Tibial nerve (tissue), 4 donors: ENCODE measurements around the gene BIK. TPM values are rescaled to one million over a fixed set of nuclear protein-coding genes. Genes with fewer than 3 reads are reported as not detected.
A peak's percentile ranks its signal among the peaks of the same experiment; 100 is the strongest.

Experiments
- DNase-seq, 2 donors: peaks; one replicate each; pipeline ENCODE4 v3.0.0-alpha.2; 2019; ENCODE audit warnings: low spot score in 2 of 2
- H3K27ac ChIP-seq, 4 donors: fragments of 200-600 bp; sonication (generic) in 3 of 4; one replicate each; pipeline ENCODE4 v1.5.1; 2017 to 2019; ENCODE audit warnings: mild to moderate bottlenecking in 1 of 4
- H3K27me3 ChIP-seq, 2 donors: fragments of 200-600 bp; sonication (generic) in 1 of 2; one replicate each; pipeline versions ENCODE4 v1.5.1 to v1.6.0; 2017 to 2019
- H3K36me3 ChIP-seq, 3 donors: fragments of 200-600 bp; sonication (generic); one replicate each; pipeline ENCODE4 v1.5.1; 2018 to 2019
- H3K4me1 ChIP-seq, 4 donors: fragments of 200-600 bp; sonication (generic) in 3 of 4; one replicate each; pipeline ENCODE4 v1.5.1; 2017 to 2019
- H3K4me3 ChIP-seq, 4 donors: fragments of 200-600 bp; sonication (generic) in 3 of 4; one replicate each; pipeline ENCODE4 v1.5.1; 2017 to 2019; ENCODE audit warnings: mild to moderate bottlenecking in 1 of 4, moderate library complexity in 1 of 4
- H3K9me3 ChIP-seq, 4 donors: fragments of 200-600 bp; sonication (generic) in 3 of 4; one replicate each; pipeline ENCODE4 v1.5.1; 2017 to 2019
- CTCF ChIP-seq, 5 experiments: fragments of 200-600 bp in 3 of 5; fragments of 450-650 bp in 2 of 5; sonication (generic) in 3 of 5; IDR thresholded peaks; one replicate each; pipeline ENCODE4 v1.5.1; 2016 to 2019; ENCODE audit warnings: antibody characterized with exemption in 5 of 5, mild to moderate bottlenecking in 3 of 5, moderate library complexity in 2 of 5
- EP300 ChIP-seq, 2 donors: sonication (generic); formaldehyde crosslinking; IDR thresholded peaks; one replicate each; pipeline ENCODE4 v1.6.1; 2017; ENCODE audit warnings: antibody characterized with exemption in 2 of 2, mild to moderate bottlenecking in 1 of 2
- POLR2A ChIP-seq, 2 donors: fragments of 450-650 bp; IDR thresholded peaks; one replicate each; pipeline ENCODE4 v1.6.1; 2017; ENCODE audit warnings: antibody characterized with exemption in 2 of 2, mild to moderate bottlenecking in 2 of 2, moderate library complexity in 2 of 2
- WGBS, 2 donors: methylation state at CpG; one replicate each; pipeline ENCODE4 v1.1.5; 2018; 5-methylcytosine and 5-hydroxymethylcytosine counted together
- total RNA-seq, 4 donors: library from RNA; depleted of rRNA; stranded (reverse); fragments of >200 nt; gene quantifications; one replicate each; pipeline ENCODE4 v1.1.0, GENCODE V29; 2016

Gene BIK
- total RNA-seq, result not detected

GRCh38 chr22:43110444-43110926 is at the start of gene BIK:
BIK (plus strand) TSS chr22:43110750; CDS start chr22:43124023, 13,273 bp downstream.
- TF ChIP-seq CTCF (IDR thresholded peaks at IDR 0.05) (peak in 1 of 5 experiments; percentile 11), EP300 (IDR thresholded peaks at IDR 0.05) (no peak)
- peak within 1 kb of the TSS; percentile 35 to 62 (median 49) for H3K4me3 ChIP-seq
- no peaks in the 10 kb centered on the region for H3K9me3 ChIP-seq
- WGBS, 2 donors, result 0 to 2% methylated on average over 9 to 10 of the region's 49 CpGs
- peak in 1 of 2 donors; percentile 17 for DNase-seq
- H3K4me1 ChIP-seq, result peaks cover 0 to 22% (median 19%) of the 10 kb centered on the region in 4 donors
- H3K36me3 ChIP-seq, result no peaks in the 10 kb centered on the region
- H3K27me3 ChIP-seq, result peaks cover 0 to 66% of the 10 kb centered on the region in 2 donors
- peak within 1 kb of the TSS in 1 of 4 donors; percentile 46 for H3K27ac ChIP-seq

GRCh38 chr22:43066134-43066533 is 44.4 kb upstream of the BIK start:
- peaks cover 0 to 89% (median 0%) of the 10 kb centered on the region in 3 donors for H3K36me3 ChIP-seq
- H3K27me3 ChIP-seq, result no peaks in the 10 kb centered on the region
- H3K9me3 ChIP-seq, result no peaks in the 10 kb centered on the region
- no peak overlapping the region for H3K27ac ChIP-seq
- no peaks in the 10 kb centered on the region for H3K4me1 ChIP-seq
- DNase-seq, result no peak
- TF ChIP-seq EP300 (IDR thresholded peaks at IDR 0.05) (no peak), CTCF (IDR thresholded peaks at IDR 0.05) (no peak), POLR2A (IDR thresholded peaks at IDR 0.05) (no peak)
- no peak overlapping the region for H3K4me3 ChIP-seq
- 85% methylated on average over 7 of the region's 7 CpGs for WGBS, 2 donors

GRCh38 chr22:43066844-43067385 is 43.6 kb upstream of the BIK start:
- TF ChIP-seq CTCF (IDR thresholded peaks at IDR 0.05) (no peak), EP300 (IDR thresholded peaks at IDR 0.05) (no peak), POLR2A (IDR thresholded peaks at IDR 0.05) (no peak)
- no peaks in the 10 kb centered on the region for H3K4me1 ChIP-seq
- H3K4me3 ChIP-seq, result no peak overlapping the region
- DNase-seq, result no peak
- WGBS, 2 donors, result 78 to 79% methylated on average over 11 of the region's 11 CpGs
- no peaks in the 10 kb centered on the region for H3K9me3 ChIP-seq
- no peak overlapping the region for H3K27ac ChIP-seq
- peaks cover 0 to 89% (median 0%) of the 10 kb centered on the region in 3 donors for H3K36me3 ChIP-seq
- no peaks in the 10 kb centered on the region for H3K27me3 ChIP-seq

- no peak for DNase-seq
- Histone ChIP-seq H3K27ac (no peak overlapping the region), H3K9me3 (no peaks in the 10 kb centered on the region), H3K36me3 (peaks cover 0 to 43% (median 0%) of the 10 kb centered on the region in 3 donors), H3K27me3 (no peaks in the 10 kb centered on the region), H3K4me3 (no peak overlapping the region), H3K4me1 (no peaks in the 10 kb centered on the region)
- 78 to 81% methylated on average over 14 to 17 of the region's 20 CpGs for WGBS, 2 donors
- TF ChIP-seq CTCF (IDR thresholded peaks at IDR 0.05) (no peak), POLR2A (IDR thresholded peaks at IDR 0.05) (no peak), EP300 (IDR thresholded peaks at IDR 0.05) (no peak)
Measured at GRCh38 chr22:43077121-43077877, 33.3 kb upstream of the BIK start.

GRCh38 chr22:43078522-43078921 is 32.0 kb upstream of the BIK start:
- H3K9me3 ChIP-seq, result no peaks in the 10 kb centered on the region
- no peak for DNase-seq
- H3K4me1 ChIP-seq, result no peaks in the 10 kb centered on the region
- no peak overlapping the region for H3K4me3 ChIP-seq
- no peak overlapping the region for H3K27ac ChIP-seq
- no peaks in the 10 kb centered on the region for H3K27me3 ChIP-seq
- 65 to 71% methylated on average over 7 to 12 of the region's 12 CpGs for WGBS, 2 donors
- peaks cover 0 to 34% (median 0%) of the 10 kb centered on the region in 3 donors for H3K36me3 ChIP-seq
- no peak for TF ChIP-seq CTCF (IDR thresholded peaks at IDR 0.05)
- TF ChIP-seq EP300 (IDR thresholded peaks at IDR 0.05), result no peak
- no peak for TF ChIP-seq POLR2A (IDR thresholded peaks at IDR 0.05)
